Measurements from ENCODE around the gene KRT7.

The KRT7 gene

GRCh38 chr12:52280796-52281560 is 47.9 kb downstream of the KRT7 start:
- Histone ChIP-seq H3K36me3 (ENCODE audit: low read depth) (no peaks in the 10 kb centered on the region), H3K9me3 (ENCODE audit: severe bottlenecking) (no peaks in the 10 kb centered on the region), H3K27me3 (ENCODE audit: insufficient read depth, poor library complexity, severe bottlenecking) (no peaks in the 10 kb centered on the region), H3K4me1 (ENCODE audit: insufficient read depth, poor library complexity, severe bottlenecking) (peaks cover 51% of the 10 kb centered on the region), H3K4me3 (ENCODE audit: severe bottlenecking) (no peak overlapping the region), H3K27ac (ENCODE audit: poor library complexity, severe bottlenecking) (peak overlapping the region; percentile 99)
- ATAC-seq (ENCODE audit: low read depth): peak; percentile 61
- TF ChIP-seq, protein P1, sequence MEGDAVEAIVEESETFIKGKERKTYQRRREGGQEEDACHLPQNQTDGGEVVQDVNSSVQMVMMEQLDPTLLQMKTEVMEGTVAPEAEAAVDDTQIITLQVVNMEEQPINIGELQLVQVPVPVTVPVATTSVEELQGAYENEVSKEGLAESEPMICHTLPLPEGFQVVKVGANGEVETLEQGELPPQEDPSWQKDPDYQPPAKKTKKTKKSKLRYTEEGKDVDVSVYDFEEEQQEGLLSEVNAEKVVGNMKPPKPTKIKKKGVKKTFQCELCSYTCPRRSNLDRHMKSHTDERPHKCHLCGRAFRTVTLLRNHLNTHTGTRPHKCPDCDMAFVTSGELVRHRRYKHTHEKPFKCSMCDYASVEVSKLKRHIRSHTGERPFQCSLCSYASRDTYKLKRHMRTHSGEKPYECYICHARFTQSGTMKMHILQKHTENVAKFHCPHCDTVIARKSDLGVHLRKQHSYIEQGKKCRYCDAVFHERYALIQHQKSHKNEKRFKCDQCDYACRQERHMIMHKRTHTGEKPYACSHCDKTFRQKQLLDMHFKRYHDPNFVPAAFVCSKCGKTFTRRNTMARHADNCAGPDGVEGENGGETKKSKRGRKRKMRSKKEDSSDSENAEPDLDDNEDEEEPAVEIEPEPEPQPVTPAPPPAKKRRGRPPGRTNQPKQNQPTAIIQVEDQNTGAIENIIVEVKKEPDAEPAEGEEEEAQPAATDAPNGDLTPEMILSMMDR (IDR thresholded peaks at IDR 0.05; ENCODE audit: poor library complexity, severe bottlenecking): no peak
- peak; percentile 94 for DNase-seq (ENCODE audit: low spot score)

DNA sequence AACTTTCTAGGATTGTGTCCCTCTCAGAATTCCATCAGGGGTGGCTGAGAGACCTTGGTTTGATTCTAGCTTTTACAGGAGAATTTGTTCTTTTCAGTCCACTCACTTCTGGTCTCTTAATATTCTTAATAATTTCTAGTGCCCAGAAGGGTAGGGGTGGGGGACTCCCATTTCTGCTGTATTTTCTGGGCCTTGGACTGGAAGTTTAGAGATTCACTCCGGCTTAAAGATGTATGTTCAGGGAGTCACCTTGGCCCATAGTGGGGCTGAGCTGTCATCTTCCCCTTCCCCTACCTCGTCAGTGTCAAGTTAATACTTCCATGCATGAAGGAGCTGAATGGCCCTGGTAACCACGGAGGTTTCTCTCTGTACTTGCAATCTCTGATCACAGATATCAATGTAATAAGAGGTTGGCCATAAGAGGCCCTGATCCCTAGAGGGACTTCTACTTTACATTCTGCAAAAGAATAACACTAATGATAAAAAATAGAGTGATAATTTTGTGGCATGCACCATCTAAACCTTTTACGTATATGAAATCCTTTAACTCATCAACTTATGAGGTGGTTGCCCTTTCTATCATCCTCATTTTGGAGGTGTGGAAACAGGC is 51.6 kb downstream of the KRT7 start:
- Histone ChIP-seq H3K27me3 (ENCODE audit: insufficient read depth, poor library complexity, severe bottlenecking) (no peaks in the 10 kb centered on the region), H3K36me3 (ENCODE audit: low read depth) (no peaks in the 10 kb centered on the region), H3K9me3 (ENCODE audit: severe bottlenecking) (no peaks in the 10 kb centered on the region), H3K4me1 (ENCODE audit: insufficient read depth, poor library complexity, severe bottlenecking) (peaks cover 43% of the 10 kb centered on the region), H3K4me3 (ENCODE audit: severe bottlenecking) (no peak overlapping the region), H3K27ac (ENCODE audit: poor library complexity, severe bottlenecking) (peak overlapping the region; percentile 99)
- TF ChIP-seq, protein P1 (IDR thresholded peaks at IDR 0.05; ENCODE audit: poor library complexity, severe bottlenecking): no peak
- DNase-seq (ENCODE audit: low spot score) (no peak), ATAC-seq (ENCODE audit: low read depth) (no peak)

- DNase-seq (ENCODE audit: low spot score): no peak
- Histone ChIP-seq H3K27ac (ENCODE audit: poor library complexity, severe bottlenecking) (peak overlapping the region; percentile 99), H3K27me3 (ENCODE audit: insufficient read depth, poor library complexity, severe bottlenecking) (no peaks in the 10 kb centered on the region), H3K4me1 (ENCODE audit: insufficient read depth, poor library complexity, severe bottlenecking) (peaks cover 38% of the 10 kb centered on the region), H3K9me3 (ENCODE audit: severe bottlenecking) (no peaks in the 10 kb centered on the region), H3K4me3 (ENCODE audit: severe bottlenecking) (no peak overlapping the region), H3K36me3 (ENCODE audit: low read depth) (no peaks in the 10 kb centered on the region)
- TF ChIP-seq, protein P1 (IDR thresholded peaks at IDR 0.05; ENCODE audit: poor library complexity, severe bottlenecking): peak; percentile 21
- ATAC-seq (ENCODE audit: low read depth): peak; percentile 23
Observed at GRCh38 chr12:52285172-52285745, 52.2 kb downstream of the KRT7 start.

DNA sequence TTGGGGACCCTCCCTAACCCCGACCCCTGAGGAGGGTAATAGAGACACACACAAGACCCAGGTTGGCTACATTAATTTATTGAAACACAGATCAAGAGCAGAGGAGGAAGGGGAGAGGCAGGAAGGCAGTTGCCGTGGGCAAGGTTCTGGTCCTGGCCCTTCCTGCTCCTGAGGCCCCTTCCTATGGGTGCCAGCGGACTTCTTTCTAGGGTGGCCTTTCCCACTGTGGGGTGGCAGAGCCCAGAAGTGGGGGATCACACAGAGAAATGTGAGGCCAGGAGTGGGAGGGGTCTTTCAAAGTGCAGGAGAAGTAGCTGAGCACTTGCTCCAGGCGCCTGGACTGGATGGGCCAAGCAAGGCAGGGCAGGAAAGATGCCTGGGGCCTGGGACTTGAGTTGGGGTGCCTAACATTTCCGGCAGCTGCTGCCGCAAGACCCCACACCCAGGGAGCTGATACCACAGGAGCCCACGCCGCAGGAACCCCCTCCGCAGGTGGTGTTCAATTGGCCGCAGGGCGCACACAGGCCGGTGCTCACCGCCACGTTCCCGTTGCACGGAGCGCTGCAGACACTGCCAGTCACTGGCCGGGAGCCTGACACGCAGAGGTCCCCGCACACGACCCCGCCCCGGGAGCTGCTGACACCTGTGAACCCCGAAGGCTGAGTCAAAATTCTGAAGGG is 52.9 kb downstream of the KRT7 start:
- Histone ChIP-seq H3K36me3 (ENCODE audit: low read depth) (no peaks in the 10 kb centered on the region), H3K4me3 (ENCODE audit: severe bottlenecking) (peak overlapping the region; percentile 15), H3K27ac (ENCODE audit: poor library complexity, severe bottlenecking) (peak overlapping the region; percentile 99), H3K9me3 (ENCODE audit: severe bottlenecking) (no peaks in the 10 kb centered on the region), H3K27me3 (ENCODE audit: insufficient read depth, poor library complexity, severe bottlenecking) (no peaks in the 10 kb centered on the region), H3K4me1 (ENCODE audit: insufficient read depth, poor library complexity, severe bottlenecking) (peaks cover 32% of the 10 kb centered on the region)
- TF ChIP-seq, protein P1 (IDR thresholded peaks at IDR 0.05; ENCODE audit: poor library complexity, severe bottlenecking): no peak
- DNase-seq (ENCODE audit: low spot score): no peak
- ATAC-seq (ENCODE audit: low read depth): no peak
